Activated CD4-positive, alpha-beta memory T cell treated with anti-CD3 and anti-CD28 coated beads, Interleukin-2, amount 10 ng/mL, durations not matched to agents 7 days and 5 days (primary cell): ENCODE data around the gene LACTB. TPM values are rescaled to one million over a fixed set of nuclear protein-coding genes. Genes with fewer than 3 reads are reported as not detected.

Experiments used
- CTCF ChIA-PET: fragments of 350-600 bp; sonication (Branson Sonifier 250); formaldehyde crosslinking; loops from one replicate; lab custom pipeline; 2021; ENCODE audit warnings: antibody characterized with exemption, inconsistent platforms; lab: Charles Lee
- POLR2A ChIA-PET: fragments of 350-600 bp; sonication (Branson Sonifier 250); formaldehyde crosslinking; loops from one replicate; lab custom pipeline; 2021; ENCODE audit warnings: antibody characterized with exemption; lab: Charles Lee
- DNase-seq: peaks from one replicate; pipeline ENCODE4 v3.0.0-alpha.2; 2020
- H3K27ac Mint-ChIP-seq: one replicate; pipeline ENCODE4 v1.8.0; 2021; ENCODE audit warnings: mild to moderate bottlenecking, mixed read lengths
- H3K27me3 Mint-ChIP-seq: one replicate; pipeline ENCODE4 v1.8.0; 2021; ENCODE audit warnings: mixed read lengths
- H3K36me3 Mint-ChIP-seq: one replicate; pipeline ENCODE4 v1.8.0; 2021; ENCODE audit warnings: low read depth, mixed read lengths
- H3K4me1 Mint-ChIP-seq: one replicate; pipeline ENCODE4 v1.8.0; 2021; ENCODE audit warnings: mixed read lengths
- H3K4me3 Mint-ChIP-seq: one replicate; pipeline ENCODE4 v1.8.0; 2021; ENCODE audit warnings: mild to moderate bottlenecking, mixed read lengths
- H3K9me3 Mint-ChIP-seq: one replicate; pipeline ENCODE4 v1.8.0; 2021; ENCODE audit warnings: mixed read lengths
- total RNA-seq, 2 experiments: library from RNA; stranded (reverse); gene quantifications; one replicate each; pipeline ENCODE4 v1.2.3, GENCODE V29; 2021

Gene LACTB
- total RNA-seq, 2 experiments from 2014 or later = 12.7 to 14.0 TPM

GRCh38 chr15:63166219-63166618 is 44.6 kb downstream of the LACTB start:
- H3K27me3 Mint-ChIP-seq = peaks cover 3% of the 10 kb centered on the region
- H3K9me3 Mint-ChIP-seq = no peaks in the 10 kb centered on the region
- CTCF ChIA-PET = interaction anchor here (0.9 to 1.7 kb wide), 12 partner anchors 9 to 236 kb away, joined by 3 to 6 read pairs (median 4); no protein-coding TSS in a partner anchor
- H3K27ac Mint-ChIP-seq = no peak overlapping the region
- no peak for DNase-seq
- H3K4me3 Mint-ChIP-seq = no peak overlapping the region
- H3K4me1 Mint-ChIP-seq = no peaks in the 10 kb centered on the region
- no peaks in the 10 kb centered on the region for H3K36me3 Mint-ChIP-seq
- POLR2A ChIA-PET = interaction anchor here (0.8 to 2.2 kb wide), 6 partner anchors 9 to 238 kb away, joined by 3 to 10 read pairs (median 4); partner anchors contain the start of gene RPS27L

- H3K4me3 Mint-ChIP-seq = no peak overlapping the region
- H3K27ac Mint-ChIP-seq = no peak overlapping the region
- no peaks in the 10 kb centered on the region for H3K9me3 Mint-ChIP-seq
- H3K36me3 Mint-ChIP-seq = no peaks in the 10 kb centered on the region
- H3K27me3 Mint-ChIP-seq = no peaks in the 10 kb centered on the region
- no peaks in the 10 kb centered on the region for H3K4me1 Mint-ChIP-seq
- ChIA-PET CTCF (no interaction called here), POLR2A (no interaction called here)
- DNase-seq = no peak
Observed at GRCh38 chr15:63169788-63170187, 48.1 kb downstream of the LACTB start.

GRCh38 chr15:63172376-63172775 is 50.7 kb downstream of the LACTB start:
- DNase-seq = no peak
- H3K4me1 Mint-ChIP-seq = peaks cover 4% of the 10 kb centered on the region
- no peak overlapping the region for H3K27ac Mint-ChIP-seq
- no peak overlapping the region for H3K4me3 Mint-ChIP-seq
- H3K9me3 Mint-ChIP-seq = no peaks in the 10 kb centered on the region
- no peaks in the 10 kb centered on the region for H3K36me3 Mint-ChIP-seq
- H3K27me3 Mint-ChIP-seq = no peaks in the 10 kb centered on the region
- ChIA-PET POLR2A (no interaction called here), CTCF (no interaction called here)

- H3K4me3 Mint-ChIP-seq = no peak overlapping the region
- H3K4me1 Mint-ChIP-seq = peaks cover 4% of the 10 kb centered on the region
- H3K9me3 Mint-ChIP-seq = no peaks in the 10 kb centered on the region
- no peaks in the 10 kb centered on the region for H3K27me3 Mint-ChIP-seq
- H3K36me3 Mint-ChIP-seq = no peaks in the 10 kb centered on the region
- ChIA-PET POLR2A (no interaction called here), CTCF (no interaction called here)
- no peak for DNase-seq
- no peak overlapping the region for H3K27ac Mint-ChIP-seq
Observed at GRCh38 chr15:63172851-63173451, 51.3 kb downstream of the LACTB start.

- no peak overlapping the region for H3K4me3 Mint-ChIP-seq
Observed at GRCh38 chr15:63176302-63176701, 54.6 kb downstream of the LACTB start.

GRCh38 chr15:63178034-63178433 is 56.4 kb downstream of the LACTB start:
- Mint-ChIP-seq H3K27me3 (peaks cover 4% of the 10 kb centered on the region), H3K27ac (no peak overlapping the region), H3K9me3 (no peaks in the 10 kb centered on the region), H3K4me3 (no peak overlapping the region), H3K4me1 (peaks cover 4% of the 10 kb centered on the region), H3K36me3 (no peaks in the 10 kb centered on the region)
- DNase-seq = no peak
- POLR2A ChIA-PET = interaction anchor here (1.0 to 1.2 kb wide), 2 partner anchors 14 to 20 kb away, joined by 3 to 5 read pairs; partner anchors contain the start of gene RPS27L
- CTCF ChIA-PET = interaction anchor here (1.1 kb wide), 1 partner anchor 12 kb away, joined by 3 read pairs; no protein-coding TSS in a partner anchor

More at GRCh38 chr15:63176302-63176701, 54.6 kb downstream of the LACTB start:
- DNase-seq = no peak
- Mint-ChIP-seq H3K9me3 (no peaks in the 10 kb centered on the region), H3K27ac (no peak overlapping the region), H3K36me3 (no peaks in the 10 kb centered on the region), H3K27me3 (no peaks in the 10 kb centered on the region), H3K4me1 (peaks cover 4% of the 10 kb centered on the region)
- CTCF ChIA-PET = no interaction called here
- POLR2A ChIA-PET = no interaction called here

GRCh38 chr15:63180746-63181145 is 59.1 kb downstream of the LACTB start:
- no peak for DNase-seq
- no peak overlapping the region for H3K4me3 Mint-ChIP-seq
- no peaks in the 10 kb centered on the region for H3K9me3 Mint-ChIP-seq
- no peaks in the 10 kb centered on the region for H3K36me3 Mint-ChIP-seq
- H3K4me1 Mint-ChIP-seq = peaks cover 4% of the 10 kb centered on the region
- H3K27ac Mint-ChIP-seq = no peak overlapping the region
- CTCF ChIA-PET = no interaction called here
- POLR2A ChIA-PET = interaction anchor here (1.2 kb wide), 1 partner anchor 23 kb away, joined by 3 read pairs; the partner anchor contains the start of gene RPS27L
- H3K27me3 Mint-ChIP-seq = peaks cover 8% of the 10 kb centered on the region

- H3K36me3 Mint-ChIP-seq = no peaks in the 10 kb centered on the region
- H3K27ac Mint-ChIP-seq = no peak overlapping the region
- peaks cover 4% of the 10 kb centered on the region for H3K4me1 Mint-ChIP-seq
- H3K4me3 Mint-ChIP-seq = no peak overlapping the region
- H3K27me3 Mint-ChIP-seq = peaks cover 15% of the 10 kb centered on the region
- H3K9me3 Mint-ChIP-seq = no peaks in the 10 kb centered on the region
- no peak for DNase-seq
- ChIA-PET CTCF (no interaction called here), POLR2A (no interaction called here)
Observed at GRCh38 chr15:63181648-63182047, 60.0 kb downstream of the LACTB start.

GRCh38 chr15:63185206-63185605 is 63.5 kb downstream of the LACTB start:
- Mint-ChIP-seq H3K4me3 (no peak overlapping the region), H3K36me3 (peaks cover 3% of the 10 kb centered on the region), H3K27ac (no peak overlapping the region), H3K27me3 (peaks cover 15% of the 10 kb centered on the region), H3K9me3 (no peaks in the 10 kb centered on the region), H3K4me1 (peaks cover 13% of the 10 kb centered on the region)
- DNase-seq = no peak
- CTCF ChIA-PET = interaction anchor here (1.2 kb wide), 1 partner anchor 19 kb away, joined by 6 read pairs; no protein-coding TSS in a partner anchor
- POLR2A ChIA-PET = interaction anchor here (0.7 kb wide), 1 partner anchor 27 kb away, joined by 3 read pairs; no protein-coding TSS in a partner anchor

GRCh38 chr15:63186065-63186464 is 64.4 kb downstream of the LACTB start:
- H3K4me3 Mint-ChIP-seq = no peak overlapping the region
- peaks cover 15% of the 10 kb centered on the region for H3K27me3 Mint-ChIP-seq
- no peaks in the 10 kb centered on the region for H3K9me3 Mint-ChIP-seq
- POLR2A ChIA-PET = no interaction called here
- no peak overlapping the region for H3K27ac Mint-ChIP-seq
- CTCF ChIA-PET = no interaction called here
- no peak for DNase-seq
- peaks cover 17% of the 10 kb centered on the region for H3K4me1 Mint-ChIP-seq
- H3K36me3 Mint-ChIP-seq = peaks cover 7% of the 10 kb centered on the region

GRCh38 chr15:63187589-63188226 is 66.0 kb downstream of the LACTB start:
- no peak for DNase-seq
- H3K27me3 Mint-ChIP-seq = peaks cover 11% of the 10 kb centered on the region
- no peaks in the 10 kb centered on the region for H3K9me3 Mint-ChIP-seq
- no peak overlapping the region for H3K4me3 Mint-ChIP-seq
- no peak overlapping the region for H3K27ac Mint-ChIP-seq
- POLR2A ChIA-PET = interaction anchor here (0.6 to 3.3 kb wide), 5 partner anchors 16 to 45 kb away, joined by 3 to 15 read pairs (median 5); partner anchors contain the start of gene RPS27L
- H3K36me3 Mint-ChIP-seq = peaks cover 19% of the 10 kb centered on the region
- H3K4me1 Mint-ChIP-seq = peaks cover 33% of the 10 kb centered on the region
- CTCF ChIA-PET = interaction anchor here (0.6 kb wide), 1 partner anchor 65 kb away, joined by 3 read pairs; no protein-coding TSS in a partner anchor

- Mint-ChIP-seq H3K27me3 (peaks cover 11% of the 10 kb centered on the region), H3K4me3 (peak overlapping the region; percentile 97), H3K27ac (peak overlapping the region; percentile 100), H3K9me3 (no peaks in the 10 kb centered on the region), H3K36me3 (peaks cover 20% of the 10 kb centered on the region), H3K4me1 (peaks cover 40% of the 10 kb centered on the region)
- ChIA-PET POLR2A (interaction anchor here (0.6 to 3.3 kb wide), 6 partner anchors 15 to 44 kb away, joined by 3 to 15 read pairs (median 4); partner anchors contain the start of gene RPS27L), CTCF (interaction anchor here (0.6 kb wide), 1 partner anchor 66 kb away, joined by 3 read pairs; no protein-coding TSS in a partner anchor)
- DNase-seq = no peak
Observed at GRCh38 chr15:63188247-63188925, 66.7 kb downstream of the LACTB start.
